HG03196 (cell line): ENCODE data around the gene MALRD1.

Experiments used
- ATAC-seq: cut with Tn5 transposase; IDR thresholded peaks from one replicate; pipeline ENCODE4 v1.9.1; 2021; ENCODE audit not compliant: unreplicated experiment

Gene MALRD1

DNA sequence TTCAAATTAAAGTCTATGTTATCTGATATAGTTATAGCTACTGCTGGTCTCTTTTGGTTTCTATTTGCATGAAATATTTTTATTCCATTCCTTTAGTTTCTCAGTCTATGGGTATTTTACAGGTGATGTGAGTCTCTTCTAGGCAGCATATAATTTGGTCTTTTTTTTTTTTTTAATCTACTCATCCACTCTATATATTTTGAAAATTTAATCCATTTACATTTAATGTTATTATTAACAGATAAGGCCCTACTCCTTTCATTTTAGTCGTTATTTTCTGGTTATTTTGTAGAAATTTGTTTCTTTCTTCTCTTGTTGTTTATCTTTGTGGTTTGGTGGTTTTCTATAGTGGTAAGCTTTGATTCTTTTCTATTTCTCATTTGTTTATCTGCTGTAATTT, 58.8 kb downstream of the MALRD1 start:
- ATAC-seq: no peak

GRCh38 chr10:19111501-19112267, 63.1 kb downstream of the MALRD1 start:
- ATAC-seq: no peak

DNA sequence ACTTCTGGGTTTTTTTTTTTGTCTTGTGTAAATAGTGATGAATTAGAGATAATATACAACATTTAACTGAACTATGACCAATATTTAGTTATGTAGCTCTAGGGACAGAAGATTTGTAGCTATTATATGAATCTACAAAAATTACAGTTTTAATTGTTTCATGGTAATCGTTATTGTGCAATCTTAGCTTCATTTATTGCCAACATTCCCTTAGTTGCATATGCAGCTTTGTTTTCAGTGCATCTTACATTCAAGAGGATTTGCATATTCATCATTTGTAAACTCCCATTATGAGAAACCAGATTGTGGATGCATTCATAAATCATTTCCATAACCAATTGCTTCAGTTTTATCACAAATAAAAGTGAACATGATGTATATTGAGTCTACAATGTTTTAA, 68.8 kb downstream of the MALRD1 start:
- no peak for ATAC-seq

DNA sequence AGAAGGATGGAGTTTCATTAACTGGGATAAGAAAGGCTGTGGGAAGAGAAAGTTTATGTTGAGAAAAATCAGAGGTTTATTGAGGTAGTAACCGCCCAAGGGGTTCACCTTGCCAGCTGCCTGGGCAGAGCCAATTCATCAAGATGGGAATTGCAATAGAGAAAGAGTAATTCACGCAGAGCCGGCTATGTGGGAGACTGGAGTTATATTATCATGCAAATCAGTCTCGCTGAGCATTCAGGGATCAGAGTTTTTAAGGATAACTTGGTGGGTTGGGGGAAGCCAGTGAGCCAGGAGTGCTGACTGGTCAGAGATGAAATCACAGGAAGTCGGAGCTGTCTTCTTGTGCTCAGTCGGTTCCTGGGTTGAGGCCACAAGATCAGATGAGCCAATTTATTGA, 70.6 kb downstream of the MALRD1 start:
- no peak for ATAC-seq

DNA sequence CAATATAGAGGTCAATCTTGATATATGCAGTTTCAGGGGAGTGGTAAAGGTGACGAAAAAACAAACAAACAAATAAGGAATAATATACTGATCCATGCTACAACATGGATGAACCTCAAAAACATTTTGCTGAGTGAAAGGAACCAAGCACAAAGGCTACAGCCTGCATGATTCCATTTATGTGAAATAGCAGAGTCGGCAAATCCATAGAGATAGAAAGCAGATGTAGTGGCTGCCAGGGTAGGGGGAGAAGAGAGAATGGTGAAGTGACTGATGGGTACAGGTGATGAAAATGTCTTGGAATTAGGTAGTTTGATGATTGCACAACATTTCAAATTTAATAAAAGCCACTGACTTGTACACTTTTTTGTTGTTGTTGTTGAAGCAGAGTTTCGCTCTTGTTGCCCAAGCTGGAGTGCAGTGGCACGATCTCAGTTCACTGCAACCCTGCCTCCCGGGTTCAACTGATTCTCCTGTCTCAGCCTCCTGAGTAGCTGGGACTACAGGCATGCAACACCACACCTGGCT, 71.8 kb downstream of the MALRD1 start:
- ATAC-seq: no peak

DNA sequence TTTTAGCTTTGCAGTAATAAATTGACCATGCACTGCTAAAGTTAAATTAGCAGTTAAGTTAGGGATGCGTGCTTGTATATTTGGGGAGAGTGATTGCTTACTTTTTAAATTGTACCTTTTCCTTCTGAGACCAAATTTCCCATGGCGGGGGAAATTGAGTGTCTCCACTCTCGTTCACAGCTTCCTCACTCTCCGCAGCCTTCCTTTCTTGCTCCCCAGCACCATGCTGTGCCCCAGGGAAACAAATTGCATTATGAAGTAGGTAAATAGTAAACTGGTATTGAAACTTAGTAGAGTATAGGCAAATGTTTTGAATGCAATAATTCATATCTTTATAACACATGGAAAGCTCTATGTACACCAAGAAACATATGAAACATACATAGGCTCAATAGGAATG, 85.4 kb downstream of the MALRD1 start:
- ATAC-seq: no peak

DNA sequence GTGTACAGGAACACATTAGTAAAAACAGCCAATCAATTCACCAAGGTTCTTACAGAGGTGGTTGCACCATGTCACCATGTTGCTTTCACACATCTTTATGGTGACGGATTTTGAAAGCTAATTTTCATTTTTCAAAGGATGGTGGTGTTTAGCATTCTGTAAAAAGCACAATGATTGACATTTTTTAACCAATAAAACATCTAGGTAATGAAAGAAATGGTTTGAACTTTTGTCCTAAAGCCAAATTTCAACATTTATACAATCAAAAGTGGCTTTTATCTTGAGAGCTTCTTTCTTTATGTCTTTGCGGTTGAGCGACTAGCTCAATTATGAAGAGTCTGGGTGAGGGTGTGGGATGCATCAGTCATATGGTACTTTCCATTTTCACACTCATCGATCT, 94.4 kb downstream of the MALRD1 start:
- no peak for ATAC-seq

GRCh38 chr10:19144206-19144605, 95.6 kb downstream of the MALRD1 start:
- ATAC-seq: no peak

- no peak for ATAC-seq
Measured at GRCh38 chr10:19154375-19154774, 105.8 kb downstream of the MALRD1 start.

GRCh38 chr10:19158358-19158757, 109.8 kb downstream of the MALRD1 start:
- no peak for ATAC-seq

DNA sequence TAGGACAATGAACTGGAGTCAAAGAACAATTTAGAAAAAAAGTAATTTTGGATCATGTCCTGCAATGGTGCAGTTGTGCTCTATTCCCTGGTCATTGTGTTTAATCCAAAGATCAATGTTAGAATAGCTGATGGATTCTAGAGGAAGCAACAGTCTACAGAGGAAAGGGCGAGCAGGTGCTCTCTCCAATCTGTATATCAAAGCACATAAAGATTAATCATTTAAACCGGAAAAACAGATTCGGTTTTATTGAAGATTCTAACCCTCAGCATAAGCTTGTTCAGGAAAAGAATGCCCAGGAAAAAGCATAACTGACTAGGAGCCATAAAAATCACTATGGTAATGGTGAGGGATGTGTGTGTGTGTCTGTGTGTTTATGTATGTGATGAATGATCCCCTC, 110.3 kb downstream of the MALRD1 start:
- no peak for ATAC-seq

DNA sequence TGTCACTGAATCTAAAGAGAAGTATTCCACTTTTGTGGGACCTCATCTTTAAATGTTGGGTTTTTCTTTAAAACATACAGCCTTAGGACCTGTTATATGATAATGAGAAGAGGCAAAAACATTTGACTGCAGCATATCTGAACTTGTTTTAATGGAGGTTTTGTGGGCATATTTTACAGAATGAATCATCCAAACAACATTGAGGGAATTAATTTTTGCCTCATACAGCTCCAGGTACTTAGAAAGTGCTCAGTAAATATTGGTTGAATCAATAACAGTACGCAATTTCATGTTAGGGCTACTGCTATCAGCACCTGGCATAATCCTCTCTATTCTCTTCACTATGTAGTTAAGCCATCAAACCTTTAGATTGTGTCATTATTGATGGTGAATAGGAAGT, 115.9 kb downstream of the MALRD1 start:
- no peak for ATAC-seq

DNA sequence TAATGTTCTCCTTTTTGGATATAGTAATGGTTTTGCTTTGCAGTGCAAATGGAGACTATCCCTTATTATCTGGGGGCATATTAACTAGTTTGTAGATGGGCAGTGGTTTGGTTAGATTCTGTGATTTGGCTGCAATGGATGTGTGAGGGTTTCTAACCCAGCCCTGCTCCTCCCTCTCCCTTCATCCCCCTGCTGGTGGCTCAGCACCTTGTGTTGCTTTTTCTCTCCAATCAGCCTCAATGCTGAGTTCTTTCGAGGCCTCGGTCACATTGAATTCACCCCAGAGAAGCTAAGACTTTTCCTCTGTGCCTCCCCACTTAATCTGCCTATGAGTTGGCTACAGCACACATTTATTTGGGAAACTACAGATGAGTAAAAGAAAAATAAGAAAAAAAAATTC, 120.0 kb downstream of the MALRD1 start:
- no peak for ATAC-seq

DNA sequence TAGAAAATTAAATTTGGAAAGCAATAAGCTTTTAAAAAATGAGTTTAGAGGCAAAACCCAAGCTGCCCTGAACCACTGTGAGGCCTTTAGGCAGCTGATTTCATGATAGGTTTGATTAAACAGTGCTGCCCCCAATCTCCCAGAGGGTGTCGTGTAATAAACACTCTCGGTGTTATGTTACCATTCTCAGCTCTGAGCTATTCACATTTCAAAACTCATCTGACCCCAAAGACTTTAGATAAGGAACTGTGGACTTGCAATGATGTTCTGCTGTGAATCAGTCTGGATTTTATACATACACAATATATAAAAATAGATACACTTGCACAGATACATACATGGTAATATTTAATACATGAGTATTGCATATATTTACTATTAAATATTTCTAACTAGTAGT, 120.4 kb downstream of the MALRD1 start:
- no peak for ATAC-seq

GRCh38 chr10:19169684-19170083, 121.1 kb downstream of the MALRD1 start:
- ATAC-seq: no peak

DNA sequence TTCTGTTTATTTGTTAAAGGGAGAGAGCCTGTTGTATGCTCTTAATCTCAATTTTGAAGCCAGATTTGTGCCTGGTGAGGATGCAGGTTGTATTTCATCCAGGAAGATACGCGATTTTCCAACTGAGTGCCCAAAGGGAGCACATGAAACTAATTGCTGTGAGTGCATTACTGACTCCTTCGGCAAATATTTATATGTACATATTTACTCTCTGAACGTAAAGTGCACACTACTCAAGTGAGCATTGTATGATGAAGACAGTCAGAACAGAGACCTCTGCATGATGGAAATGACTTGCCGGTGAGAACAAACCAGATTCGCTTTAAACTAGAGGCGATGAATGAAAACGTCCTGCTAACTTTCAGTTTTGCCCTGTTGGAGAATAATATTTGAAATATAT, 130.1 kb downstream of the MALRD1 start:
- no peak for ATAC-seq

GRCh38 chr10:19184891-19185290, 136.3 kb downstream of the MALRD1 start:
- ATAC-seq: no peak

- no peak for ATAC-seq
Measured at GRCh38 chr10:19194866-19195265, 146.3 kb downstream of the MALRD1 start.

DNA sequence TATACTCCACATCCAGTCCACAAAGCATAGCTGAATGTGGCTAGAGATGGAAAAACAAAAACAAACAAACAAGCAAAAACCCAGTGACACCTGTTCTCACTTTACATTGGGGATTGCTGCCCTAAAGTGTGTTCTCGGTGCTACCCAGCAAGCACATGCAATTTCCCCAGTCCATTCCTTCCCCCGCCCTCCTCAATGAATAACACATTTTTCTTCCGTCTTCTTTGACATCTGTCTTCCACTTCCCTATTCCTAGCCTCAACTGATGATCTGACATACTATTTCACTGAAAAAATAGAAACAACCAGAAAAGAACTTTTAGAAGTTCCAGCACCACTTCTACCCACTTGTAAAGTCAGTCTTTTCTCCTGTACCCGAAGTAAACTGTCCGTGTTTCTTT, 147.1 kb downstream of the MALRD1 start:
- no peak for ATAC-seq

DNA sequence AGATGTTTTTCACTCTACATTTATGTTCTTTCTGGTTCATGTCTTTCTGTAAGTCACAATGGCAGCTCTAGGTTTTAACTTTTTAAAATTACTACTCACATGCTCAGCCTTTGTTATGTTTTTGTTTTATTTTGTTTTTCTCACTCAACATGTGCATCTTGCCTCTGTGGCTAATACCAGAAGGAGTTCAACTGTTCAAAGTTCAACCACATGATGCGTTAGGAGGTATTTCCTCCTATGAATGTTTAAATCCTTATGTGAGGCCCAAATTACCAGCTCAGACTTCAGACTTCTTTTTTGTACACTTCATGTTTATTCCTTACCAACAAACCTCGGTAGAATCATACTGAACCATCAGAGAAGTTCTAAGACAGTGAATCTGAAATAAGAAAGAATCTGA, 151.6 kb downstream of the MALRD1 start:
- ATAC-seq: no peak

DNA sequence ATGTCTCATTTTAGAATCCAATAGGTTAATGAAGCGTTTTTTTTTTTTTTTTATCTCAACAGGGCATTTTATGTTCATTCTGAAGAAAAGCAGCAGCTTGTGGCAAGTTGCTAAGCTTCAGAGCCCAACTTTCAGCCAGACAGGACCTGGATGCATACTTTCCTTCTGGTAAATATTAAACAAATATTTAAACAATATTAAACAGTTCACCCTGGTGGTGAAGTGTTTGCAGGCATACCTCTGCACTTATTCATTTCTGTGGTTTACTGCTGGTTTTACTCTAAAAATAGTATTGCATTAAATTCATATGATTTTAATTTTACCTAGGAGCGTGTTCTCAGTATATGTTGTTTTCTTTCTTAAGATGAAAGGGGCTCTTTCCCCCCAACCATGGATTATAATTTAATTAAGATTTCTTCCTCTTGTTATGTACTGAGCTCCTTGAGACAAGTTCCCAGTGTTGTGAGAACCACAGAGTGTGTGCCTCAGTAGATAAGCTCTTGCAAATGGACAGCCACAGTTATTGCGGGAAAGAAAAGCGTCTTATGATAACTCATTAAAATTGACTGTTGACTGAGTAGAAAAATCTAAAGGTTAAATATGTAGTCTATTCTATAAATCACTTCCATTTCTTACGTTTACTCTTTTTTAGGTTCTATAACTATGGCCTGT, 155.8 kb downstream of the MALRD1 start:
- no peak for ATAC-seq

DNA sequence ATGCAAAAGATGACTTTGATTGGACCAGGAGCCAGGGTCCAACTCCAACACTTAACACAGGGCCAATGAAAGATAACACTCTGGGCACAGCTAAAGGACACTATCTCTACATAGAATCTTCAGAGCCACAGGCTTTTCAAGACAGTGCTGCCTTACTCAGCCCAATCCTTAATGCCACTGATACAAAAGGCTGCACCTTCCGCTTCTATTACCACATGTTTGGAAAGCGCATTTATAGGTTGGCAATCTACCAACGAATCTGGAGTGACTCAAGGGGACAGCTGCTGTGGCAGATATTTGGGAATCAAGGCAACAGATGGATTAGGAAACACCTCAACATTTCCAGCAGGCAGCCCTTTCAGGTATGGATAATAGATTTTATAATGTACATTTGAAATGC, 160.7 kb downstream of the MALRD1 start:
- ATAC-seq: no peak

DNA sequence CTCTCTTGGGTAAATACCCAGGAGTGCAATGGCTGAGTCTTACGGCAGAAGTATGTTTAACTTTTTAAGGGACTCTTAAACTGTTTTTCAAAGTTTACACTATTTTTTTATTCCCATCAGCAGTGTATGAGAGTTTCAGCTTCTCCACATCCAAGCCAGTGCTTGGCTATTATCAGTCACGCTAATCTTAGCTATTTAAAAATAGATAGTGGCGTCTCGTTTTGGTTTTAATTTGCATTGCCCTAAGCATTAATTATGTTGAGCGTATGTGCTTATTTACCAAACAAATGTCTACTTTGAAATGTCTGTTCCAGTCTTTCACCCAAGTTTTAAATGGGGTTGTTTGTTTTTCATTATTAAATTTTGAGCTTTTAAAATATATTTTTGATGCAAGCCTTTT, 164.0 kb downstream of the MALRD1 start:
- no peak for ATAC-seq
